Cerebellar nuclear complex (tissue), 1 donor: ENCODE data around the gene CERS6.
"Not testable (repeated sequence)": the region's sequence is repeated elsewhere in the genome, so short reads cannot be mapped to it uniquely, and the experiment has no call there.

Source experiments
- DNase-seq, 2 experiments: peaks; one replicate each; lab custom pipeline; 2025; lab: John Stamatoyannopoulos, UW

CERS6 gene

GRCh38 chr2:168642873-168643272, 186.8 kb downstream of the CERS6 start:
- no peak for DNase-seq

DNA sequence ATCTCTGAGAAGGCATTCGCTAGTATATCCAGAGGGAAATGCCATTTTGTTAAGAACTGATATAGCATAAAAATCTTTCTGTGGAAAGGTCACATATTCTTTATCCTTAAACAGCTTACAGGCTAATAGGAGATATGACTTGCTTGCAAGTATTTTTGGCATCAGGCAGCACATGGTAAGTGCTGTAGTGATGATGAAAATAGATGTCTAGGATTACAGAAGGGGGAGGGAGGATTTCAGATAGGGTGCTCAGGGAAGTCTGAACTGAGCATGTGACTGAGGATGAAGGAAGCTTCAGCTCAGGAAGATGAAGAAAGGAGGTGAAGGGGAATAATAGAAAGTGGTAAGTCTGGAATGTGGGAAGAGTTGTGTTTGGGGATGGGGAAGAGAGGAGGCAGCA, 187.9 kb downstream of the CERS6 start:
- no peak for DNase-seq

DNA sequence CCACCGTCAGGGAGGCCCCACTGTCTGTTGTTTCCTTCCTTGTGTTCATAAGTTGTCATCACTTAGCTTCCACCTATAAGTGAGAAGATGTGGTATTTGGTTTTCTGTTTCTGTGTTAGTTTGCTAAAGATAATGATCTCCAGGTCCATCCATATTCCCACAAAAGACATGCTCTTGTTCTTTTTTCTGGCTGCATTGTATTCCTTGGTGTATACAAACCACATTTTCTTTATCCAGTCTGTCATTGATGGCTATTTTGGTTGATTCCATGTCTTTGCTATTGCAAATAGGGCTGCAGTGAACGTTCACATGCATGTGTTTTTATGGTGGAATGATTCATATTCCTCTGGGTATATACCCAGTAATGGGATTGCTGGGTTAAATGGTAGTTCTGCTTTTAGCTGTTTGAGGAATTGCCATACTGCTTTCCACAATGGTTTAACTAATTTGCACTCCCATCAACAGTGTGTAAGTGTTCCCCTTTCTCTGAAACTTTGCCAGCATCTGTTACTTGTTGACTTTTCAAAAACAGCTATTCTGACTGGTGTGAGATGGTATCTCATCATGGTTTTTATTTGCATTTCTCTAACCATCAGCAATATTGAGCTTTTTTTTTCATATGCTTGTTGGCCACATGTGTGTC, 189.7 kb downstream of the CERS6 start:
- DNase-seq, result no peak

GRCh38 chr2:168649105-168649504, 193.0 kb downstream of the CERS6 start:
- DNase-seq, result no peak

GRCh38 chr2:168649562-168649961, 193.5 kb downstream of the CERS6 start:
- DNase-seq, result no peak

DNA sequence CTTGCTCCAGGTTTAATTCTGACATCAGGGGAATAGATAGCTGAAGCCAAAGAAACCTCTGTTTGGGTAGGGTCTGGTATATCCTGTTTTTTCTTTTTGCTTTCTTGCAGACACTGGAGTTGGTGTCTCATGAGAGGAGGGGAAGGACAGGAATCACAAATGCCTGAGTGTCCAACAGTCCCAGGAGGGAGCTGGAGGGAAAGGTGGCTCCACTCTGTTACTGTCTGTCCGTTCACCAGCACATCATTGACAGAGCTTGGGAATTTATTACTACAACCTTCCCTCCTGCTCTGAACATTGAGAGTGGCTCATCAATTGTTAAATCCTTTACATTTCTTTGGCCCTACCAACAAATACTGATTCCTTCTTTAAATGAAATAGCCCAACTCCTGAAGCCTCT, 194.1 kb downstream of the CERS6 start:
- DNase-seq, result no peak

- DNase-seq, result no peak
Measured at GRCh38 chr2:168650781-168651180, 194.7 kb downstream of the CERS6 start.

GRCh38 chr2:168652997-168653921, 197.2 kb downstream of the CERS6 start:
- DNase-seq, result no peak

DNA sequence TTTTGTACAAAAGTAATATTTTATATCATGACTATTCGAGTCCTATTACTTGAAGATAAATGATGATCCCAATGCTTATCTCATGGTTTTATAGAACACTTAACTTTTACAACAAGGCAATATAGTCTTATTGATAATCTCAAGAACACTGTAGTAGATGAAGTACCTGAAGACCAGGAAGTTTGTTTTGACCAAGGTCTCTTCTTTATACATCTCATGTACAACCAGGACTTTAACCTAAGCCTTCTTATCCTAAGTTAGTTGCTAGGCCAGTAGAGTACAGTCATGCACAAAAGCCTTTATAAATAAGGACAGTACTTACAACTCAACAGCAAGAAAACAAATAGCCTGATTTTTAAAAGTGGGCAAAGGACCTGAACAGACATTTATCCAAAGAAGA, 198.6 kb downstream of the CERS6 start:
- DNase-seq, result no peak

DNA sequence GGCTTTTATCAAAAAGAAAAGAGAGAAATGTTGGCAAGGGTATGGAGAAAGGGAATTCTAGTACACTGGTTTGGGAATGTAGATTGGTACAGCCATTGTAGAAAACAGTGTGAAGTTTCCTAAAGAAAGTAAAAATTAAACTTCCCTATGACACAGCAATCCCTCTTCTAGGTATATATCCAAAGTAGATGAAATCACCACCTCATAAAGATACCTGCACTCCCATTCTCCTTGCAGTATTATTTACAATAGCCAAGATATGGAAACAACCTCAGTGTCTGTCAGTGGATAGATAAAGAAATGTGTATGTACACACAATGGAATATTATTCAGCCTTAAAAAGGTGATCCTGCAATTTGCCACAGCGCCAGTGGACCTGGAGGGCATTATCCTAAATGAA, 199.1 kb downstream of the CERS6 start:
- DNase-seq, result no peak

DNA sequence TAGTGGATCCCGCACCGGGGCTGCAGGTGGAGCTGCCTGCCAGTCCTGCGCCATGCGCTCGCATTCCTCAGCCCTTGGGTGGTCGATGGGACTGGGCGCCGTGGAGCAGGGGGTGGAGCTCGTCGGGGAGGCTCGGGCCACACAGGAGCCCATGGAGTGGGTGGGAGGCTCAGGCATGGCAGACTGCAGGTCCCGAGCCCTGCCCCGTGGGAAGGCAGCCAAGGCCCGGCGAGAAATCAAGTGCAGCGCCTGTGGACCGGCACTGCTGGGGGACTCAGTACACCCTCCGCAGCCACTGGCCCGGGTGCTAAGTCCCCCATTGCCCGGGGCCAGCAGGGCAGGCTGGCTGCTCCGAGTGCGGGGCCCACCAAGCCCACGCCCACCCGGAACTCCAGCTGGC, 201.3 kb downstream of the CERS6 start:
- DNase-seq, result not testable (repeated sequence)

GRCh38 chr2:168658706-168659105, 202.6 kb downstream of the CERS6 start:
- DNase-seq, result no peak

DNA sequence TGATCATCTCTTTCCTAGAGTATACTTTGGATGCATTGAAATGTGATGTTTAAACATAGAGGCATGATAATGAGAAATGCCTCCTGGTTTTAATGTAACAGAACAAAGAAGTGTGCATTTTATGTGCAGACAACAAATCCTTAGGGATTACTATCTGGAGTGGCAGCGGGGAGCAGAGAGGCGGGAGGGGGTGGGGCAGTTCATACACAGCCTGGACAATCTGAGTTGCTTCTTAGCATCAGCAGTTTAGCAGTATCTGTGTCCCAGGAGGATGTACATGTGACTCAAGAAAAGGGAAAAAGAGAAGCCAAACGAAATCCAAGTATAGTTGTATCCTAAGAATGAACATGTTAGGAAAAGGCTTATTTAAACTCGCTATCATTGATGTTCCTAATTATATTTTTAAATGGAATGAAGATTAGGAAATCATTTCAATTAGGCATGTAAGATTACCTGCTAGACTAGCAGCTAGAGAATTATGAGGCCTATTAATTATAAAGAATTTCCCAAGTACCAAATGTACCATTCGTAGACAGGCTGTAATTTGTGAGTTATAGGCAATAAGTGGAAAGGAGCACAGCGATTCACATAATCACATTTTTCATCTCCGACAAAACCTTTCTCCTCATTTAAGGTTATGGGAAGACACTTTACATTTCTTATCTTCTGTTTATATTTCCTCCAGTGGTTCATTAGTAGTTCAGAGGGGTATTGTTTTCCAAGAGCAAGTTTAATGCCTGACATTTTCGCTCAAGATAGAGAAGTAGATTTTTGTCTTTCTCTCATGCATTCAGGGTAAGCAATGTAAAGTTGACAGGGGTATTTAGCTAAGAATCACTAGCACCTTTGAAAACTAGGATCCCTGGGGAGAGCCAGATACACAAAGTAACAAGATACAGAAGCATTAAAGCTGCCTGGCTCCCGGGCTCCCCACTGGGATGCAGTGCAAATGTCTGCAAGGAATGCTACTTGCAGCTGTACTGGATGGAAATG, 205.1 kb downstream of the CERS6 start:
- no peak for DNase-seq

GRCh38 chr2:168661863-168662256, 205.8 kb downstream of the CERS6 start:
- DNase-seq, result no peak

DNA sequence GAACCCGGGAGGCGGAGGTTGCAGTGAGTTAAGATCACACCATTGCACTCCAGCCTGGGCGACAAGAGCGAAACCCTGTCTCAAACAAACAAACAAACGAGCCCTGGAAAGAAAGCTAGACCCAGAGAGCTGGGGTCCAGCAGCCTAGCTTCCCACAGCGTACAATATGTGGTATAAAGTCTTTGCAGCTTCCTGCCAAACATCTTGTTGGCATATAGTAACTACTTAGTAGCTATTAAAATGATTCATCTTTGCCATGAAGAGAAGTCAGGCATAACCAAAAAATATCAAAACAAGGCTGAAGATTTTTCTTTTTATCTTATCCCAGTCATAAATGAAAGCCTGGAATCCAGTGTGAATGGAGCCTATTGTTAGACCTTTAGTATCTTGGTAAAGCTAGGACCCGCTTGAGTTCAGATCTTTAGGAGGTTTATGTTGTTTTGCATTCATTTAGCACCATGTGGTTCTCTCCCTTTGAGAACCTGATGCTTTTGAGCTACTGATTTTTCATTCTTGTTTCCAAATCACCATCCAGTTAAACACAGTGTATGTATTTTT, 206.7 kb downstream of the CERS6 start:
- DNase-seq, result no peak

DNA sequence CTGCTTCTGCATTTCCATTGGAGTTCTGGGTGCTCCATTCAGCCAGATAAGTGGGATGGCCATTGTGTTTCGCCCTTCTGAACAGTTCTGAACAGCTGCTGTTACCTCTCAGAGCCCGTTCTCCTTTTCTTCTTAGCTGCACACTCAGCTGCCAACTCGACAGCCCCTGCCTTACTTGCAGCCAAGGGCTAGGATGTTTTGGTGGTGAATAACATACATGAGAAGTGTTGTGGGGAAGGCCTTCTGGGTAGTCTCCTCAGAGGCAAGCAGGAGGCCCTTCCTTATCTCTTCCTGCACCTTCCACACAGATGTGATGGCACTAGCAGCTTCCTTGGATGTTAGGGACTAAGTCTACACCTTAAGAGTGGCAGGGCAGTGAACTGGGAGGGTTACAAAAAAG, 207.9 kb downstream of the CERS6 start:
- DNase-seq, result no peak

GRCh38 chr2:168664715-168665114, 208.6 kb downstream of the CERS6 start:
- DNase-seq, result not testable (repeated sequence)

DNA sequence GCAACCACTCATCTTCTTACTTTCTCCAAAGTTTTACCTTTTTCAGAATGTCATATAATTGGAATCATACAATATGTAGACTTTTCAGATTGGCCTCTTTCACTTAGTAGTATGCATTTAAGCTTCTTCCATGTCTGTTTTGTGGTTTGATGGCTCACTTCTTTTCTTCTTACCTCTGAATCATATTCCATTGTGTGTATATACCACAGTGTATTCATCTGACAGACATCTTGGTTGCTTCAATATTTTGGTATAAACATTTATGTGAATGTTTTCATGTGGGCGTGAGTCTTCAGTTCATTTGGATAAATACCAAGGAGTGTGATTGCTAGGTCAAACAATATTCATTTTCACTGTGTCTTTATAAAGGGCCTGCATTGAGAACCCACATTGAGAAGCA, 210.3 kb downstream of the CERS6 start:
- DNase-seq, result no peak

DNA sequence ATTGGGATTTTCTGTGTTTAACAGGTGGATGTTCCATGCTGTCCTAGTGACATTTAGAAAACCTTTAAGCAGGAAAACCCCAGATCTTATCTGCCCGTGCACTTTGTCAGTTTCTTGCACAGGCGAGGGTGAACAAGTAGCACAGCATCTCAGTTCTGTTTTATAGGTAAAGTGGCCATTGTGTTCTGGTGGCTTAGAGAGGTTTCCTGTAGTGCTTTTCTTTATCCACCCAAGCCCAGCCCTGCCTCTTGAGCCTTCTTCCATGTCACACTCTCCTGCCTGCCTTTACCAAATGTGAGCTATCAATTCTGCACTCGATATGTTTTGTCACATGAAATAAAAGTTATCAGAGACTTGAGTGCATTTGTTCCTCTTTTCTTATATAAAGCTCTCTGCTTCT, 211.1 kb downstream of the CERS6 start:
- no peak for DNase-seq

DNA sequence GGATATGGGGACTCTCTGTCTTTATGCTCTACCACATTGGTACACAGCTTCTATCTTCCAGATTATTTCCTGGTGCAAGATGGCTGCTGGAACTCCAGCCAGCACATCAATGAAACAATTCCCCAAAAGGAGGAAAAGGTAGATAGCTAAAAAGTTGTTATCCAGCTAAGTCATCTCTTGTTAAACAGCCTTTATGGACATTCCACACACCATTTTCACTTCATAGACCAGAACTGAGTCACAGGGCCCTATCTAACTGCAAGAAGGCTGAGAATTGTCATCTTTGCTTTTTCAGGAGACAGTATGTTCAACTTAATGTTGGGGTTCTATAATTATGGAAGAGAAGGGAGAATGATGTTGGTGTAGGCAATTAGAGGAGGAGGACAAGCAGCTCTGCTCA, 213.1 kb downstream of the CERS6 start:
- DNase-seq, result no peak

DNA sequence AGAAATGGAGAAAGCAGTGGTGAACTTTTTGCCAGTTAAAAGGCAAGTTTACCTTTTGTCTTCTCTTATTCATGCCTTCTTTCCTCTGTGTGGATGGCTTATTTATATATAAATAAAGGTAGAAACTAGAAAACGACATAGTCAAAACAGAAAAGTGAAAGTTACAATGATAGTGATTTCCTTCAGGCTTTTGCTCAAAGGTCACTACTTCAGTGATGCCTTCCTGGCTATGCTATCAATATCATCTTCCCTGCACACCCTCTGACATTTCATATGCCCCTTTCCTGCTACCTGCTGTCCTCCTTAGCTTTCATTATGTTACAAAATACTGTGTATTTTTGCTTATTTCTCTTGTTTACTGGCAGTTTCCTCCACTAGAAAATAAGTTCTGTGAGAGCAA, 214.4 kb downstream of the CERS6 start:
- no peak for DNase-seq

DNA sequence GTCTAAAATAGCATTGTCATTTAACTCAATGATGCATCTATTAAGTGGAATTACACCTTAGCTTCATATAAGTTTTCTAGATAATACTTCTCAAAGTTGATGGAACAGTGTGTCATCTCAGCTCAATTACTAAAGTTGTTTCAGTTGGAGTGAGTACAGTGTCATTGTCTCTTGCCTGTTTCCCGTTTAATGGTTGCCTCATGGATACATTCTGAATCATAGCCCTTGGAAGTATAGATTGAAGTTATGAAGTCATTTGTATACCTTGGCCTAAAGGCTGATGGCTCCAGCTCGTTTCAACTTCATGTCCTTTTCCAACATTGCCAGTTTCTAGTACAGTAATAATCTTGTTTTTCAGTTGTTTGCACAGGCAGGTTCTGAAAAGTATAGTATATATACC, 215.9 kb downstream of the CERS6 start:
- no peak for DNase-seq
